Measurements from ENCODE around the gene PTPRM. TPM values are rescaled to one million over a fixed set of nuclear protein-coding genes. Genes with fewer than 3 reads are reported as not detected.

The PTPRM gene
- total RNA-seq, 1 experiment from 2014 or later = 6.2 TPM

DNA sequence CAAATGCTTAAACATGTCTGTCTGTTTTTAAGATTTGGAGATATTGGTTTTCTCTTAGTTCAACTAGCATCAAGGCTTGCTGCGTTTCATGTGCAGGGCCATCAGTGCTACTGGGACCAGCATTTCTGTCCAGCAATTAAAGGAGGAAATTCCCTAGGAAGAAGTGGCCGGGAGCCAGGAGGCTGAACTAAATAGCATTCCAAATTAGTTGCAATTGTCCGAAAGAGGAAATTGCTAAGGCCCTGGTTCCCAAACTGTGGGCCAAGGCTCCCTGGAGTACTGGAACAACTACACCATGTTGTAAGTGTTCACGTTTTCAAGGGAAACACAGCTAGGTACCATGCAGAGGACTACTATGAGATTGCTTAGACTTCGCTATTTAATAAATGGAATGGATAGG, 257.9 kb downstream of the PTPRM start:
- Histone ChIP-seq H3K4ac (ENCODE audit: low read depth, low read length) (no peak overlapping the region), H3K23me2 (ENCODE audit: insufficient read length, low read depth, low read length, poor library complexity, severe bottlenecking) (no peaks in the 10 kb centered on the region), H3K4me1 (ENCODE audit: insufficient read depth, low read length) (no peaks in the 10 kb centered on the region), H3K27ac (ENCODE audit: insufficient read length, low read depth, low read length) (no peak overlapping the region), H4K91ac (ENCODE audit: insufficient read length, low read depth, low read length) (no peak overlapping the region), H3K23ac (ENCODE audit: insufficient read length, low read depth, low read length) (no peak overlapping the region), H3K18ac (ENCODE audit: insufficient read length, low read depth, low read length) (no peak overlapping the region), H3K56ac (ENCODE audit: insufficient read length, low read depth, low read length) (no peak overlapping the region), H2AK5ac (ENCODE audit: insufficient read length, low read length) (no peak overlapping the region), H3K9me3 (ENCODE audit: control insufficient read depth, low read depth, low read length) (no peaks in the 10 kb centered on the region), H2BK120ac (ENCODE audit: low read depth, low read length, poor library complexity, severe bottlenecking) (no peak overlapping the region), H2BK5ac (ENCODE audit: insufficient read length, low read length) (no peak overlapping the region), H4K8ac (replicated peaks; ENCODE audit: insufficient read length, low read depth, low read length) (no peak overlapping the region), H2BK20ac (ENCODE audit: low read depth, low read length, poor library complexity, severe bottlenecking) (no peak overlapping the region), H3K27me3 (ENCODE audit: insufficient read depth, low read length) (no peaks in the 10 kb centered on the region), H3K79me2 (ENCODE audit: insufficient read depth, low read length) (no peaks in the 10 kb centered on the region), H3K9ac (ENCODE audit: extremely low read depth, insufficient read length, low read length) (no peak overlapping the region), H3T11ph (ENCODE audit: low read length) (no peak overlapping the region), H3K79me1 (ENCODE audit: insufficient read depth, low read depth, low read length, poor library complexity, severe bottlenecking) (no peaks in the 10 kb centered on the region), H3K14ac (ENCODE audit: insufficient read depth, low read length) (no peak overlapping the region), H2BK12ac (ENCODE audit: insufficient read length, low read depth, low read length) (no peak overlapping the region), H2BK15ac (ENCODE audit: low read depth, low read length) (no peak overlapping the region), H4K20me1 (ENCODE audit: control insufficient read depth, insufficient read depth, insufficient read length) (no peaks in the 10 kb centered on the region), H2AFZ (ENCODE audit: low read length) (no peak overlapping the region), H4K5ac (ENCODE audit: insufficient read length, low read depth, low read length) (no peak overlapping the region), H3K4me2 (ENCODE audit: insufficient read depth, insufficient read length, low read length) (no peak overlapping the region)
- Mint-ChIP-seq H3K9me3 (no peaks in the 10 kb centered on the region), H3K36me3 (ENCODE audit: insufficient read depth in 1 of 3, low read depth in 3 of 3) (no peaks in the 10 kb centered on the region), H3K27me3 (ENCODE audit: low read depth) (peaks cover 2% of the 10 kb centered on the region; the same call in 1 of the 2 replicates), H3K4me1 (no peaks in the 10 kb centered on the region; a peak in 1 of 4 replicates), H3K4me3 (no peak overlapping the region), H3K27ac (no peak overlapping the region)
- no CpG with 5 or more reads among the region's 5 CpGs for WGBS (ENCODE audit: extremely low coverage, insufficient read length, low lambda C conversion rate)
- no peak for DNase-seq
- no peak for TF ChIP-seq CTCF (conservative IDR thresholded peaks at IDR 0.05)
